22Rv1 (cell line): Measurements from ENCODE around the gene RERE.

Experiments
- CTCF ChIP-seq: fragments of 450-650 bp; IDR thresholded peaks from 2 replicates; pipeline ENCODE4 v1.5.1; 2017; ENCODE audit warnings: mild to moderate bottlenecking
- ZFX ChIP-seq: fragments of 450-650 bp; IDR thresholded peaks from 2 replicates; pipeline ENCODE4 v1.6.1; 2017; ENCODE audit warnings: antibody characterized with exemption, borderline replicate concordance

- TF ChIP-seq CTCF (no peak), ZFX (no peak)
Observed at GRCh38 chr1:8350914-8351684, 466.3 kb downstream of the RERE start.
